HG02981 (cell line): Measurements from ENCODE around the gene PKNOX2.

Experiments used
- ATAC-seq: cut with Tn5 transposase; IDR thresholded peaks from one replicate; pipeline ENCODE4 v1.9.1; 2021; ENCODE audit warnings: mild to moderate bottlenecking, moderate library complexity; ENCODE audit not compliant: unreplicated experiment

The PKNOX2 gene

GRCh38 chr11:125154378-125155099 is 10.0 kb upstream of the PKNOX2 start:
- no peak for ATAC-seq

GRCh38 chr11:125155100-125155444 is 9.5 kb upstream of the PKNOX2 start:
- no peak for ATAC-seq

GRCh38 chr11:125155767-125156166 is 8.8 kb upstream of the PKNOX2 start:
- no peak for ATAC-seq

- ATAC-seq: no peak
Observed at GRCh38 chr11:125156346-125157117, 8.0 kb upstream of the PKNOX2 start.

- ATAC-seq: no peak
Observed at GRCh38 chr11:125157118-125157733, 7.3 kb upstream of the PKNOX2 start.

DNA sequence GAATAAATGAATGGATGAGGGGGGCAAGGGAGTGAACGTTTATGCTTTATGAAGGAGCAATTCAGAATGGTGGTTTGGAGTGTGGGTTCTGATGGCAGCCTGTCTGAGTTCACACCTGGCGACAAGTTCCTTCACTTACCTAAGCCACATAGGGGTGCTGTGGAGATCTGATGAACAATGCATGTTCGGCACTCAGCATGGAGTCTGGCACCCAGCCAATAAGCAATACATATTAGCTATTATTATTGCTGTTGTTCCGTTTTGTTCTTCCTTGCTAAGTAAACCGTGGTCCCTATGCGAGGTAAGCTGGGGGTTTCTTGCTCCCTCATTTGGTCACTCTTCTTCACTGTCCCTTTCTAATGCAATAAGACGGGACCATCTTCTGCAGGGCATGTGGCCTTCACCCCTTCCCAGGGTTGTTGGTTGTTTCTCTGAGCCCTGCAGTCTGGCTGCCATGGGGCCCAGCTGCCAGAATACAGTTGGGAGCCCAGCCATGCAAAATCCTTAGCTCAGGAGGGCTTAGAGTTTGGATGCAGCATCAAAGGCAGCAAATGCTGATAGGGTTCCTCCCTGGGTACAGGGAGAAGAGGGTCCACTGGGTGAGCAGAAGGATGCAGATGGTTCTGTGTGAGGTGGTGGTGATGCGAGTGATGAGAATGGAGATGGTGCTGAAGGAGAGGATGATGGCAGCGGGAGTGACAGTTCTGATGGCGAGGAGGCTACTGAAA is 6.4 kb upstream of the PKNOX2 start:
- ATAC-seq: no peak

GRCh38 chr11:125162743-125163142 is 1.8 kb upstream of the PKNOX2 start:
- ATAC-seq: no peak

GRCh38 chr11:125163431-125164063 is 1.0 kb upstream of the PKNOX2 start:
- ATAC-seq: no peak

DNA sequence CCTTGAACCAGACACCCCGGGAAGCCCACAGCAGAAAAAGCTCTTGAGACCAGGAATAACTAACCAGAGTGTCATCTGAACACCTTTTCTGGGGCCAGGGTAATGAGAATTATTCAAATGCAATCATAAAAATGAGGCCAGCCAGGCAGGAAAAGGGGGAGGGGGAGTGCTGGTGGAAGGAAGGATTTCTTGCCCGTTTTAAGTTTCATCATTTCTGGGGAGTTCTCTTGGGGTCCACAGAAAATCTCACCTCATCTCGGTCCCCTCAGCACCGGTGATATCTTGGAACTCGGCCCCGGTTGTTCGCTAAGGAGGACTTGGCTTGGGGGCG is 495 bp upstream of the PKNOX2 start:
- no peak for ATAC-seq

GRCh38 chr11:125165111-125165842 is 726 bp downstream of the PKNOX2 start:
- no peak for ATAC-seq

- no peak for ATAC-seq
Observed at GRCh38 chr11:125165843-125166763, 1.6 kb downstream of the PKNOX2 start.

DNA sequence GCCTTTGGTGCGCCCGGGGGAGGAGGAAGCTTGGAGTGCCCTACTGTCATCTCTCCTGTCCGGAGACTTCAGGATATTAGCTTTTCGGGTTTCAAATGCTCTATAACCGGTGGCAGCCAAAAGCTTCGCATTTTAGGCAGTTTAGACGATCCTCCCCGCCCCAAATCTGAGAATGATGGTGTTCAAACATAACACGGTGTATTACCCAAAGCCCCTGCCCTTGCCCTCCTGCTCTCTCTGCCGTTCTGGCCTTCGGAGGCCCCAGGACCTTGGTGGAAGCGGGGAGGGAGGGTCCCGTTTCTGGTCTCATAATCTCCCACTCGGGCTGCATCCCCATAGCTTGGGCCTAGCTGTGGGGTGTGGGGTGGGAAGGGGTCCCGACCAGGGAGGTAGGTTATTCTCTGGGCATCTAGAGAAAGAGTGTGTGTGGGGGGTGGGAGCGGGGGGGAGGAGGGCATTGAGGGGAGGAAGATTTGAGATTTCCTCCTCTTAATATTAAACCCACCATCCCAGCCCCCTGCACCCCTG is 2.3 kb downstream of the PKNOX2 start:
- ATAC-seq: no peak

- no peak for ATAC-seq
Observed at GRCh38 chr11:125167292-125167953, 2.9 kb downstream of the PKNOX2 start.

DNA sequence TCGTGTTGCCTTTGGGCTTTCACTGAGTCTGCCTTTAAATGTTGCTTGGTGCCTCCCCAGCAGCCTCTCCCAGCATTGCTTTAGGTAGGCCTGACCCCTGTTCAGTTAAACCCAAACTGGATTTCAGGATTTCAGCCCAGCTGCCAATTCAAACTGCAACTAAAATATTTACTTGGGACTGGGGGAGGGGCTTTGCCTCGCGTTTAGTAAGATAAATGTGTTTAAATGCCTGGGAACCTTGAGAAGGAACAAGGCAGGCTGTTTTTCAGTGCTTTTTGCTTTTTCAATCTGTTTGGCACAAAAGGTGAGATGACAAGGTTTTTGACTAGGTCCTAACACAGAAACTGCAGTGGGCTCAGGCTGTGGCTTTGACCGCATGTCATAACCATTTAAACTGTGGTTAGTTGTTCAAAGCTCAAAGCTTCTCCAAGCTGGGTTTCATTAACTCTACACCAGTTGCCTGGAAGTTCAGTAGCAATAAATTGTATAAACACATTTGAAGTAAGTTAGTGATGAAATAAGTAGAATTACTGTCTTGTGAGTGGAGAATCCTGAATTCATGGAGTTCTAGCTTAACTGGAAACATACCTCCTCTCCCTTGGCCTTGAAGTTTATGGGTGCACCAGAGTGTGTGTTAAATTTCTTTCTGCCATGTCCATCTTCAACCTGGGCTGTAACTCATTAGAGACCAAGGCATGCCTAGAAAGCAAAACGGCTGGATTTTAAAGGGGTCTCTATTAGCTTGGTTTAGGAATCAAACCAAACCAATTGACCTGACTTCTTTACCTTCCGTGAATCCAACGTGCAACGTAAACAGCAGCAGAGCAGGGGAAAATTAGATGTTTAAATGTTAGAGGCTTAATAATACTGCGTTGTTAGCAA is 3.6 kb downstream of the PKNOX2 start:
- ATAC-seq: no peak

GRCh38 chr11:125168918-125169456 is 4.4 kb downstream of the PKNOX2 start:
- ATAC-seq: no peak

DNA sequence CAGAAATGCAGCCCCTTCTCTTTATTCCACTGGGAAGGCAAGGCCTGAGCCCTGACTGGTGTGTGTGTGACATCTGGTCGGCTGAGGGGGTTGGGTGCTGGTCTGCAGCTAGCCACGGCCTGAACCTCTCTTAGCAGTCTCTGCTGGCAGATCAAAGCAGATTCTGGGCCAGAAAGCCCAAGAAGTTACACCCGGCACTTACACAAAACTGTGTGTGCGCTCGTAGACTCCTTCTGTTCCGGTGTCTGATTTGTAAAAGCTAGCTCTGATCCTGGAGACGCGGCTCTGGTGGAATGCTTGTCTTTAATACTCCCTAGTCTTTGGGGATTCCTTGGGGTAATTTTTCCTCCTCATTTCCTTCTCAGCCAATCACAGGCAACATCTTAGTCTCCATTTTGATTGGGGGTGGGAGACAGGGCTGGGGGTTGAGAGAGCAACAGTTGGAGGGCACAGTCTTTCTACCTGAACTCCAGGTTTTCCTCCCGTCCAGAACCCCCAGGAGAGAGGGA is 5.5 kb downstream of the PKNOX2 start:
- no peak for ATAC-seq

DNA sequence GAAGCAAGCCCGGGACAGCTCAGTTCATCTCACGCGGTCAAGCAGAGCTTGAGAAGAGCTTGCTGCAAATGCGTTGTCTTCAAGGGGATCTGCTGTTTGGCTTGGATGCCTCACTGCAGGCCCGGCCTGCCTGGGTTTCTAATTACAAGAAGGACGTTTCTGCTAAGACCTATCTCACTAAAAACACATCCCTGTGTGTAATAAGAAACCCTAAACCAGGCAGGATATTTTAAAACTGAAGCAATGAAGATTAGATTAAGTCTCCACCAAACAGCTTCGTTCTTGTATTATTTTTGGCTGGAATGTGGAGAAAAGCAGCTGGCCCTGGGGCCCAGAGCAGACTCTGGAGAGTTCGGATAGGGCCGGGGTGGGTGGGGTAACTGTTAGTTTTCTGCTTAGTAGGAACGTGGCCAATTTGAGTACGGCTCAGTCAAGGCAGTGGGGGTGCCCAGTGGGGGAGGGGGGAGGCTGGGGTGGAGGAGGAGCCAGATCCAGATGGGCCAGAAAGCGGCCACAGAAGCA is 6.0 kb downstream of the PKNOX2 start:
- no peak for ATAC-seq
